NOMO-1 treated with DMSO at 0.1 percent for 48 hours (cell line): ENCODE results near the gene DOCK2.
"Not testable (repeated sequence)": the region's sequence is repeated elsewhere in the genome, so short reads cannot be mapped to it uniquely, and the experiment has no call there.

Source experiments
- DNase-seq: peaks from one replicate; lab custom pipeline; 2025; ENCODE audit not compliant: unreplicated experiment; lab: John Stamatoyannopoulos, UW

The DOCK2 gene

DNA sequence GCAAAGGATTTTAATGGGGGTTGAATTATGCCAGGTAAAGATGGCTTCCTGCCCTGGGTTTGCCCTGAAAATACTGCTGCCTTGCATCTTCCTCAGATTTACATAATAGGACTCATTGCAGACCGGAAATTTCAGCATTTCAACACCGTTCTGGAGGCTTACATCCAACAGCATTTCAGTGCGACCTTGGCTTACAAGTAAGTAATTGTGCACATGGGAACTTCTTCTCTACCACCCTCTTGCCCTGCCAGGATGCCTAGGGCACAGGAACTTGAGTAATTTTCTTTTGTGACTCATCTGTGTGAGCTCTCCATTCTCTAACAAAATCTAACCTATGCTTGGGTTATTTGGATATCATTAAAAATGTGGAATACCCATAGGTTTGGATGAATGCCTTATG is 80.2 kb downstream of the DOCK2 start:
- peak; percentile 92 for DNase-seq

GRCh38 chr5:169719360-169720314 is 82.6 kb downstream of the DOCK2 start:
- DNase-seq: no peak

DNA sequence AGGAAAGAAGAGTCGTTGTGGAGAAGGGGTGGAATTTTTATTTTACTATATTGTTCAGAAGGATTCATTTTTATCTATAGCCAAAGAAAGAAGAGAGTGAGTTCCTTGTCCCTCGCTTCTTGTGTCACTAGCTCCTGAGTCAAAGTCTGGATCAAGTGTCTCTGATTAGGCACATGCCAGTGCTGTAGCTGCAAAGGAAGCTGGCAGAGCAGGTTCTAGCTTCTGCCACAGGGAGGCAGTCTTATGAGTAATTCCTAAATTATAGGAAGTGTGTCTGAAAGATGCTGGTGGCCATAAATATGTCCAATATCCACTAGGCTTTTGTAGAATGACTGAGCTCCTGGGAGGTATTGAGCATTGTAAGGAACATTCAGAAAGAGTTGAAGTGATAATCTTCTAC is 84.7 kb downstream of the DOCK2 start:
- no peak for DNase-seq

- no peak for DNase-seq
These were observed 86.2 kb downstream of the DOCK2 start for GRCh38 chr5:169723103-169723831.

DNA sequence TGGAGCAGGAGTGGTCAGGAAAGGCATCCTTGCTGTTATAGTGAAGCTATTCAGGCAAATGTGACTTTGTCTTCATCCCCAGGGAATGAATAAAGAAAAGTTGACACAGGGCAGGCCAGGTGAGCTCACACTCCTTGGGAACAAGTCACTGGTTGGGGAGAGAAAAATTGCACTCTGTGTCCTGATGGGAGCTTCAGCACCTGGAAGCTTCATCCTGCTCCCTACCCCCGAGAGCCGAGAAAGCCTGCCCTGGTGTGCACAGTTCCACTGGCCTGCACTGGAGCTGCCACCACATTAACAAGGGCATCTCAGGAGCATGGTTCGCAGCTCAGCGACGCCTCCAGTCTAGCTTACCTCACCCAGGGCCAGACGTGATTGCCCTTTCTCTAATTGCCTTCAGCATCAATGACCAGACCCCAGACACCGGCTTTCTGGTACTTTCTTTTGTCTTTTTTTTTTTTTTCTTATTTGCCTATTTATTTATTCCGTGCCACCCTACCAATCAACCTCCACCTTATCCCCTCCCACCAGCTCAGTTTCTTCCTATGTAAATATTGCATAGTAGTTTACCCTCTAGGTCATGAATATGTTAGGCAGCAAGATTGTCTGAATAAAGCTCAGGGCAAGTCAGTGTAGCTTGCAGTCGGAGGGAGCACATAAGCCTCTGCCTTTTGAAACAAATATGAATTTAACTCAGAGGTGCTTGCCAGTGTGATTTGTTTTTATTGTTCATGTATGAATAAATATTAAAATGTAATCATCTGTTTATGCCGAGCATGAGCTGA is 87.4 kb downstream of the DOCK2 start:
- DNase-seq: no peak

- DNase-seq: not testable (repeated sequence)
These were observed 88.6 kb downstream of the DOCK2 start for GRCh38 chr5:169725665-169726064.

GRCh38 chr5:169728418-169728817 is 91.3 kb downstream of the DOCK2 start:
- DNase-seq: no peak

GRCh38 chr5:169731221-169731620 is 94.1 kb downstream of the DOCK2 start:
- no peak for DNase-seq

DNA sequence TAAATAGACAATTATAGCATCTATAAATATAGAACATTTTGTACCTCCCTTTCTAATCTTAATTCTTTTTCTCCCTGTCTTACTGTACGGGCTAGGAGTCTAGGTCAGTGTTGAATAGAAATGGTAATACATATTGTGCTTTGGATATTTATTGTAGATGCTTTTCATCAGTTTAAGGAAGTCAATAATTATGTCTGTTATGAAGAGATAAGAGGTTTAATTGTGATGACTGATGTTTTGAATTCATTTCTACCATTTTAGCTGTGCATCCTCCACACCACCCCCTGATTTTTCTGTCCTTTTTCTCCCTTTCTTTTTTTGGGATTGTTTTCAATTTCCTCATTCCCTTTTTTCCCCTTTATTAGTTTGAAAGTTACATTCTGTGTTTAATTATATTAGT is 95.8 kb downstream of the DOCK2 start:
- DNase-seq: no peak

- DNase-seq: no peak
These were observed 98.8 kb downstream of the DOCK2 start for GRCh38 chr5:169735913-169736312.

DNA sequence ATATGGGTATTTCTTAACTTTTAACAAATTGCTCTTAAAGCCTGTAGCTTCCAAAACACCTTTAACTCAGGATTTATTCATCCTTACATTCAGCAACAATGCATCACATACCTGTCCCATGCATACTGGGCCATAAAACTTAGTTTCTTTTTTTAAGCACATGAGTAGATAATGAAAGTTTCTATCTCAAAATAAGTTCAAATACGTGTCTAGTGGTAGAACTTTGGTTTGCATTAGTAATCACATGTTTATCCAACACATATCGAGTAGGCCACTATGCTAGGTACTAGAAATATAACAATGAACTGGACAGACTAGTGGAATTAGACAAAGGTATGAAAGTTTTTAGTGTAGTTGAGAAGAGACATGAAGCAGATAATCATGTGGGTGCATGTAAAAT is 99.6 kb downstream of the DOCK2 start:
- DNase-seq: no peak

- no peak for DNase-seq
These were observed 103.4 kb downstream of the DOCK2 start for GRCh38 chr5:169740435-169740834.

- no peak for DNase-seq
These were observed 105.8 kb downstream of the DOCK2 start for GRCh38 chr5:169742771-169743296.

DNA sequence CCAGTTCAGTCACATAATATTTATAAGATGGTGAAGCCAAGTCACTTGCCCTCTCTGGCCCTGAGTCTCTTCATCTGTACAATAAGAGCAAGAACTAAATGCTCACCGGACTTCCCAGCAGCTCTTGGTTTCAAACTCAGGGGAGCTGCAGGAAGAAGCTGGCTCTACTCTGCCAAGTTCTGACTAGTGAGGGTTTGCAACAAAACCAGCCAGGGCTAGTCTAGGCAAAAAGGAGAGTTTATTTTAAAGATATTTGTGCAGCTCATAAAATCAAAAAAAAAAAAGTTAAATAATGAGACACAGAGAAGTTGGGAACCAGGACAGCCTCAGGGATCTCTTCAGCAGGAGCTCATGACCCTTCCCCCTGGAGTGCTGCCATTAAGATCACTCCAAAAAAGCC is 107.3 kb downstream of the DOCK2 start:
- no peak for DNase-seq

GRCh38 chr5:169745441-169746146 is 108.5 kb downstream of the DOCK2 start:
- DNase-seq: no peak

DNA sequence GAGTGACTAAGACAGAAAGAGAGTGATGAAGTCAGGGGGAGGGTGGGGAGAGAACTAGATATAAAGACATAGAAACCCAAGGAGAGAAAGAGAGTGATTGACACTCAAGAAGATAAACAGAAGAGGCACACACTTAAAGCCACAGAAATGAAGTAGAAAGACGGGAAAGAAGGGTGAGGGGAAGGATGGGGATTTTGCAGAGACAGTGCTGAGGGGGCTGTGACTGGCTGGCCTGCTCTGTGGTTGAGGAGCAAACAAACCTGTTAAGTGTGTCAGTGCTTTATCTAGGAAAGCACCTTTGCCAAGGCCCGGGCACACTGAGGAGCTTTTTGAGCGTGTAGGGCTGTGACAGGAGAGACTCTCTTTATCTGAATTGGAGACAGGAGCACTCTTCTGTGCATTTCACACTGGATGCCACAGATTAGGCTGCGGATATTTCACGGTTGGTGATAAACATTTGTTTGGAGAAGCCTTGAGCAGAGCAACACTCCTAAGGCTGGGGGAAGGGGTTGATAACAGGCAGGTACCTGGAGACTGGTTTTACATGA is 109.1 kb downstream of the DOCK2 start:
- no peak for DNase-seq

DNA sequence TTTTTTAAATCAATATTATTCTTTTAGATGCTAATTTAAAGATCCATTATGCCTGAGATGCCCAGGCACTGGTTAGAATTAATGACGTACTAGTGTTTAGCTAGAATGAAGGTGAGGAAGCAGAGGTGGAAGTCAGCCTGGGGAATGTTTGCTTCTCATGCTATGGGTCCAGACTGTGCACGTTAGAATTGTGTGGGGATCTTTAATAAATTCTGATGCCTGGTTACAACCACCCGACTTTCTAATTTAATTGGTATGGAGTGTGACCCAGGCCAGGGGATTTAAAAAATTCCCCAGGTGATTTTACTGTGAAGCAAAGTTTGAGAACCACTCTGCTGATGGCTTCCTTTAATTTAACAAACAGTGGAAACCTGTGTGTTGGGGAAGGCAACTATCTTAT is 111.1 kb downstream of the DOCK2 start:
- no peak for DNase-seq

DNA sequence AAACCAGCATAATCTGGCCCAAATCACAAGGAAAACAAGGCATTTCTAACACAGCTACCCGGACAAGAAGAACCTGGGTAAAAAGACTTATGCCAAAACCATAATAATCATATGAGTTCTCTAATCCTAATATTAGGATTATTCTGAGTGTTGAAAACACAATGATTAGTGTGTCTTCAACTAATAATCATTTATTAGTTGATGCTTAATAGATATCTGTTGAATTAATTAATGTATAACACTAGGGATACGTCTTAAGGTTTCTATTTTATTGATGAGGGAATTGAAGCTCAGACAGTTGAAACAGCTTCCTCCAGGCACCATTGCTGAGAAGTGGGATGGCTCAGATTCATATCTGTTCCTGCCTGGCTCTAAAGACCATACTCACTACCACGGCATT is 112.2 kb downstream of the DOCK2 start:
- DNase-seq: no peak

DNA sequence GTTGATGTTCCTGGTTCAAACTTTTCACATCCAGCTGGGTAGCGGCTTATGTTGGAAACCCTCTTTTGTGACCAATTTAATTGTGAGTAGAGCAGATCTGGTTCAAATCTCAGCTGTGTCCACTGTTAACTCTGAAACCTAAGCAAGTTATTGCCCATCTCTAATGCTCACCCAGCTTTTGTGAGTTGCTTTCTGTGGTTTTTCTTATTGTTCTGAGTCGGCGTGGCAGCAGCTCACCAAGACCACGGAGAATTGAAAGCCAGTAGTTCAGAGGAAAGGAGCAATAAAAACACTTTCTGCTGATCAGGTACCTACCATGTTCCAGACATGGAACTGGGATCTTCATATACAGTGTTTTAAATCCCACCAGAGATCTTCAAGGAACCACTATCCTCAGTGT is 114.4 kb downstream of the DOCK2 start:
- DNase-seq: no peak

GRCh38 chr5:169752566-169752965 is 115.5 kb downstream of the DOCK2 start:
- not testable (repeated sequence) for DNase-seq
